RWPE2 (cell line): Measurements from ENCODE around the gene CA5B.

Experiments
- ATAC-seq: fragments of 200-7000 bp; cut with Tn5 transposase; 3 replicates; pipeline ENCODE4 v1.9.1; 2021; ENCODE audit warnings: low read depth
- DNase-seq: peaks from one replicate; pipeline ENCODE4 v3.0.0-alpha.2; 2020; ENCODE audit warnings: low spot score
- H3K27ac ChIP-seq: fragments of 450-650 bp; 2 replicates; pipeline ENCODE4 v1.5.1; 2017; ENCODE audit warnings: mild to moderate bottlenecking; ENCODE audit not compliant: poor library complexity, severe bottlenecking
- H3K27me3 ChIP-seq: fragments of 250-450 bp; sonication (Bioruptor Pico); 2 replicates; pipeline ENCODE4 v1.5.1; 2021; ENCODE audit warnings: mild to moderate bottlenecking, moderate library complexity; ENCODE audit not compliant: insufficient read depth, poor library complexity, severe bottlenecking
- H3K36me3 ChIP-seq: fragments of 250-450 bp; sonication (Bioruptor Pico); 2 replicates; pipeline ENCODE4 v1.5.1; 2020; ENCODE audit warnings: low read depth, mild to moderate bottlenecking, moderate library complexity
- H3K4me1 ChIP-seq: fragments of 250-450 bp; sonication (Bioruptor Pico); 2 replicates; pipeline ENCODE4 v1.5.1; 2021; ENCODE audit warnings: mild to moderate bottlenecking, moderate library complexity; ENCODE audit not compliant: insufficient read depth, poor library complexity, severe bottlenecking
- H3K4me3 ChIP-seq: fragments of 250-450 bp; sonication (Bioruptor Pico); 2 replicates; pipeline ENCODE4 v1.5.1; 2021; ENCODE audit warnings: mild to moderate bottlenecking, moderate library complexity; ENCODE audit not compliant: severe bottlenecking
- H3K9me3 ChIP-seq: fragments of 250-450 bp; sonication (Bioruptor Pico); 2 replicates; pipeline ENCODE4 v1.5.1; 2021; ENCODE audit warnings: mild to moderate bottlenecking, moderate library complexity; ENCODE audit not compliant: severe bottlenecking
- TF ChIP-seq, protein P1 (sequence below): fragments of 450-650 bp; IDR thresholded peaks from one replicate; pipeline ENCODE4 v1.5.1; 2017; ENCODE audit warnings: mild to moderate bottlenecking, moderate library complexity; ENCODE audit not compliant: poor library complexity, severe bottlenecking

CA5B gene

DNA sequence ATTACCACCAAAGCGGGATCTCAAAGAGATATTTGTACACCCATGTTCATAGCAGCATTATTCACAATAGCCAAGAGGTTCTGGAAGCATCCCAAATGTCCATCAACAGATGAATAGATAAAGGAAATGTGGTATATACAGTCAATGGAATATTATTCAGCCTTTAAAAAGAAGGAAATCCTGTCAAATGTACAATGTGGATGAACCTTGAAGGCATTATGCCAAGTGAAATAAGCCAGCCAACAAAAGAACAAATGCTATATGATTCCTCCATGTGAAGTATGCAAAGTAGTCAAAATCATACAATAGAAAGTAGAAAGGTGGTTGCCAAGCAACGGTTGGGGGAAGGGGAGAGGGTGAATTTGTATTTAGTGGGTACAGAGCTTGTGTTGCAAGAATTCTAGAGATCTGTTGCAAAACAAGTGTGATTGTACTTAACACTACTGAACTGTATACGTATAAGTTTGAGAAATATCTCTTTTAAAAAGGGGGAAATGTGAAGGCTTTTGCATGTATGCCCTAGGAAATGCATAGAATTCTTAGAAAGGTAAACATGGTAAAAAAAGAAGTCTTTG lies 47.2 kb downstream of the CA5B start:
- H3K4me3 ChIP-seq, result no peak overlapping the region
- H3K36me3 ChIP-seq, result no peaks in the 10 kb centered on the region
- H3K4me1 ChIP-seq, result no peaks in the 10 kb centered on the region
- TF ChIP-seq, protein P1, sequence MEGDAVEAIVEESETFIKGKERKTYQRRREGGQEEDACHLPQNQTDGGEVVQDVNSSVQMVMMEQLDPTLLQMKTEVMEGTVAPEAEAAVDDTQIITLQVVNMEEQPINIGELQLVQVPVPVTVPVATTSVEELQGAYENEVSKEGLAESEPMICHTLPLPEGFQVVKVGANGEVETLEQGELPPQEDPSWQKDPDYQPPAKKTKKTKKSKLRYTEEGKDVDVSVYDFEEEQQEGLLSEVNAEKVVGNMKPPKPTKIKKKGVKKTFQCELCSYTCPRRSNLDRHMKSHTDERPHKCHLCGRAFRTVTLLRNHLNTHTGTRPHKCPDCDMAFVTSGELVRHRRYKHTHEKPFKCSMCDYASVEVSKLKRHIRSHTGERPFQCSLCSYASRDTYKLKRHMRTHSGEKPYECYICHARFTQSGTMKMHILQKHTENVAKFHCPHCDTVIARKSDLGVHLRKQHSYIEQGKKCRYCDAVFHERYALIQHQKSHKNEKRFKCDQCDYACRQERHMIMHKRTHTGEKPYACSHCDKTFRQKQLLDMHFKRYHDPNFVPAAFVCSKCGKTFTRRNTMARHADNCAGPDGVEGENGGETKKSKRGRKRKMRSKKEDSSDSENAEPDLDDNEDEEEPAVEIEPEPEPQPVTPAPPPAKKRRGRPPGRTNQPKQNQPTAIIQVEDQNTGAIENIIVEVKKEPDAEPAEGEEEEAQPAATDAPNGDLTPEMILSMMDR, result no peak
- H3K9me3 ChIP-seq, result no peaks in the 10 kb centered on the region
- no peaks in the 10 kb centered on the region for H3K27me3 ChIP-seq
- H3K27ac ChIP-seq, result no peak overlapping the region
- no peak for ATAC-seq
- DNase-seq, result no peak

DNA sequence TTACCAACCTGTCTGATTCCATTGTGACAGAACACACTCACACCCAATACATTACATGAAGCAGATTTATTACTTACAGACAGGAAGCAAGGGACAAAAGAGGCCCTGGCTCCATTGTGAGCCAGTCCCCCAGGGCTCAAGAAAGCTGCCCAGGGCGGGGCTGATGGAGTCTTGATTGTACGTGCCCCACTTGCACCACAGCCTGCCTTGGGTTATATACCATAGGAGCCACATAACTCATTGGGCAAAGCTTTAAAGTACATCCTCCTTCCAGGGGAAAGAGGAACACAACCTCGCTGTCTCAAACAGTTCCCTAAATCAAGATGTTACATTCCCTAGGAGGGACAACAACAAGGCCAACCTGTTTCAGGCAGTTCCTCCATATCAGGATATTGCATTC lies 48.8 kb downstream of the CA5B start:
- H3K4me1 ChIP-seq, result no peaks in the 10 kb centered on the region
- no peak overlapping the region for H3K4me3 ChIP-seq
- DNase-seq (no peak), ATAC-seq (no peak)
- H3K27ac ChIP-seq, result no peak overlapping the region
- no peaks in the 10 kb centered on the region for H3K9me3 ChIP-seq
- no peaks in the 10 kb centered on the region for H3K36me3 ChIP-seq
- no peaks in the 10 kb centered on the region for H3K27me3 ChIP-seq
- TF ChIP-seq, protein P1, result no peak

DNA sequence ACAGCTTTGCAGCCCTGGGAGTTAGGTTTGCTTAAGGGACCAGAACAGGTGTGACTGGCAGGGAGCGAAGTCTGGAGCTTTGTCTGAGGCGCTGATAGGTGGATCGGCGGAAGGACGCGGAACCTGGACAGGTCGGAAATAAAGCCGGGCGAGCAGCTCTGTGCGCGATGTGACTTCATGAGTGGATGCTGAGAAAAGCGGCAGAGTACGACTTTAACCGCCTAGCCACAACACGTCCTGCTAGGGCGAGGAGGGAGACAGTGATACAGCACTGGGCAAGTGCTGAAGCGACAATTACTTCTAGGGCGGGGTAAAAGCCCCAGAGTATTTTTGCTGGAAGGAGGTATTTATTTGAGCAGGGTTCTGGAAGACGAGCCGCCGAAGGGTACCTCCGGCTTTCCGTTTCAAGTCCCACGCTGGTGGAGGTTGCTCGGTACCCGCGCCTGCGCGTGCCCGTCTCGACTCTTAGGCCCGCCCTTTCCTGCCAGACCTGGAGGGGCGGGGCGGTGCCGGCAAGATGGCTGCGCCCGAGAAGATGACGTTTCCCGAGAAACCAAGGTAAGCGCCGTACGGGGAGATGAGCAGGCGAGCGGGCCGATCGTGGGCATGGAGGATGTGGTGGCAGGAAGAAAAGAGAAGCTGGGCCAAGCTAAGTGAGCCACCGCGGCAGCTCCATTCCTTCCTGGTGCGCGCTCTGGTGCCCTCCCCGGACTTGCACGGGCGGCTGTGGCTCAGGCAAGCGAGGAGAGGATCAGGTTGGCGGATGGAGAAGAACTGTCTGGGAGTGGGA lies 52.1 kb downstream of the CA5B start, which contains the start of gene ZRSR2:
TSS of gene ZRSR2 (plus strand) at position 506 of the 790 bp plus-strand sequence. CDS start at position 518, 12 bp downstream.
- H3K4me3 ChIP-seq, result peak within 1 kb of the TSS; percentile 70
- DNase-seq, result peak; percentile 73
- peak; percentile 93 for ATAC-seq

DNA sequence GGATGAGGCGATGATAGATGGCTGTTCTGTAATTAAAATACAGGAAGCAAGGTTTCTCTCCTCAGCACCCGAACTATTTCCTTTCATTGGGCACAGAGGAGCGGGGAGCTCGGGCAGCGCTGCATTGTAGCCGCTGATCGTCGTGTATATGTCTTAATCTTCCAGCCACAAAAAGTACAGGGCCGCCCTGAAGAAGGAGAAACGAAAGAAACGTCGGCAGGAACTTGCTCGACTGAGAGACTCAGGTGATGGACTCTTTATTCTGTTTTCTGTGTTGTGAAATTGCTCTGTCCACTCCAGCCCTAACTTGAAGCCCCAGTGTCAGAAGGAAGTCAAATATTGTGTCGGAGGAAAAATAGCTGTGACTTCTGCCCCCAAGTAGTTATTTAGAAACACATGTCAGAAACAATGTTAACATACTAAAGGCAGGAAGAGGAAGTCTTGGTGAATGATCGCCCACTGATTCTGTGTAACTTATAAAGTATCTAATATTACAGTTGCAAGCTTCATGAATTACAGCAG lies 52.8 kb downstream of the CA5B start:
- Histone ChIP-seq H3K4me1 (no peaks in the 10 kb centered on the region), H3K27ac (peak overlapping the region; percentile 54), H3K4me3 (peak overlapping the region; percentile 70), H3K9me3 (no peaks in the 10 kb centered on the region), H3K27me3 (no peaks in the 10 kb centered on the region), H3K36me3 (no peaks in the 10 kb centered on the region)
- ATAC-seq, result no peak; the same call in 2 of the 3 replicates
- TF ChIP-seq, protein P1, result no peak
- DNase-seq, result no peak

More for the DNA sequence above, 52.1 kb downstream of the CA5B start, which contains the start of gene ZRSR2:
- H3K27ac ChIP-seq, result peak within 1 kb of the TSS; percentile 54
- no peaks in the 10 kb centered on the region for H3K9me3 ChIP-seq
- no peaks in the 10 kb centered on the region for H3K36me3 ChIP-seq
- H3K27me3 ChIP-seq, result no peaks in the 10 kb centered on the region
- TF ChIP-seq, protein P1, result no peak
- no peaks in the 10 kb centered on the region for H3K4me1 ChIP-seq

DNA sequence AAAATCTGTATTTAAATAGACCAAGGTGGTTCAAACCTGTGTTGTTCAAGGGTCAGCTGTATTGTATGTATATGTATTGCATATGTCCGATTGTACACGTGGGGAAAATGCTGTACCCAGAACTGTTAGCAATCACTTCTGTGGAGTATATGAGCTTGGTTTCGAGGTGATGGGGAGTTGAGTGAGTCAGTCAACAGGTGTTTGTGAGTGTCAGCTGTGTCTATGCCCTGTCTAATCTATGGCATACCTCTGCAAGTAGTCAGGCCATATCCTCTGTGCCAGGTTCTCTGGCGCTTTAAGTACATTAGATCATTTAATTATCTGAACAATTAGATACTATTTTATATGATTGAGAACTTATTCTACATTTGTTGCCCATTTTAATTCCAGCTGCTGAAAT lies 59.6 kb downstream of the CA5B start:
- Histone ChIP-seq H3K36me3 (no peaks in the 10 kb centered on the region), H3K27me3 (no peaks in the 10 kb centered on the region), H3K27ac (no peak overlapping the region), H3K4me1 (no peaks in the 10 kb centered on the region), H3K9me3 (no peaks in the 10 kb centered on the region), H3K4me3 (no peak overlapping the region)
- DNase-seq (no peak), ATAC-seq (peak; percentile 72; the same call in 2 of the 3 replicates)
- TF ChIP-seq, protein P1, result no peak
